Measurements from ENCODE around the gene CCDC178.

Gene CCDC178

DNA sequence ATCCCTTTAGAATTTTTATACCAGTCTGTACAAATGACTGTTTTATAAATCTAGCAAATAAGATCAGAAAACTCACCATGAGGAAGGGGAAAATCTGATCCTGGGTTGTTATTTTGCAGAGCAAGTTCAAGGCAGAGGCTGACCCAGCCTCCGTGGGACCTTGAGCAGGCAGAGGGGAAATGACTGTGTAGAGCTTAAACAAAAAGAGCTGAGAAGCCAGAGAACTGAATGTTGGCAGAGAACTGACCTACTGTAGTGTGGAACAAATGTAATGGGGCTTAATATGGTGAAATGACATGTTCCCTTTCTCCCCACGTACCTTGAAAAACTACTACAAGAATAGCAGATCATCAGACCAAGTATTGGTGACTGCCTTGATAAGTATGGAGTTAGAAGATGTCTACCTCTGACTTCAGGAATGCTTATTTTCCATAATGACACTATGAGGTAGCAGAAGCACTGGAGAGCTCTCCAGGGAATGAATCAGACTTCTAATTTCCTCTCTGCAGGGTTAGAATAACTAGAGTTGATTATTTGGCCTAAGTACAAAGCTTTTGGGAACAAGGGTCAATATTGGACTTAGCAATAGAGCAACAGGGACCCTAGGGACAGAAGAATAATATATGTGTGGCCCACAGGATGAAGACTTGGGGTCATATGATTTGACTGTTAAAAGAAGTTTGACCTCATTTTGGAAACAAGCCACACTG lies 304.4 kb downstream of the CCDC178 start:
- no peak overlapping the region for H3K4me3 Mint-ChIP-seq
- no peaks in the 10 kb centered on the region for H3K4me1 Mint-ChIP-seq
- TF ChIP-seq, protein P1, sequence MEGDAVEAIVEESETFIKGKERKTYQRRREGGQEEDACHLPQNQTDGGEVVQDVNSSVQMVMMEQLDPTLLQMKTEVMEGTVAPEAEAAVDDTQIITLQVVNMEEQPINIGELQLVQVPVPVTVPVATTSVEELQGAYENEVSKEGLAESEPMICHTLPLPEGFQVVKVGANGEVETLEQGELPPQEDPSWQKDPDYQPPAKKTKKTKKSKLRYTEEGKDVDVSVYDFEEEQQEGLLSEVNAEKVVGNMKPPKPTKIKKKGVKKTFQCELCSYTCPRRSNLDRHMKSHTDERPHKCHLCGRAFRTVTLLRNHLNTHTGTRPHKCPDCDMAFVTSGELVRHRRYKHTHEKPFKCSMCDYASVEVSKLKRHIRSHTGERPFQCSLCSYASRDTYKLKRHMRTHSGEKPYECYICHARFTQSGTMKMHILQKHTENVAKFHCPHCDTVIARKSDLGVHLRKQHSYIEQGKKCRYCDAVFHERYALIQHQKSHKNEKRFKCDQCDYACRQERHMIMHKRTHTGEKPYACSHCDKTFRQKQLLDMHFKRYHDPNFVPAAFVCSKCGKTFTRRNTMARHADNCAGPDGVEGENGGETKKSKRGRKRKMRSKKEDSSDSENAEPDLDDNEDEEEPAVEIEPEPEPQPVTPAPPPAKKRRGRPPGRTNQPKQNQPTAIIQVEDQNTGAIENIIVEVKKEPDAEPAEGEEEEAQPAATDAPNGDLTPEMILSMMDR (IDR thresholded peaks at IDR 0.05; ENCODE audit: unreplicated experiment in 3 of 3): no peak
- H3K27ac Mint-ChIP-seq: peak overlapping the region in 1 of 3 experiments; percentile 30
- peaks cover 5% of the 10 kb centered on the region for H3K36me3 Mint-ChIP-seq (ENCODE audit: low read depth)
- peaks cover 20% of the 10 kb centered on the region for H3K9me3 Mint-ChIP-seq
- H3K27me3 Mint-ChIP-seq (ENCODE audit: low read depth): no peaks in the 10 kb centered on the region

DNA sequence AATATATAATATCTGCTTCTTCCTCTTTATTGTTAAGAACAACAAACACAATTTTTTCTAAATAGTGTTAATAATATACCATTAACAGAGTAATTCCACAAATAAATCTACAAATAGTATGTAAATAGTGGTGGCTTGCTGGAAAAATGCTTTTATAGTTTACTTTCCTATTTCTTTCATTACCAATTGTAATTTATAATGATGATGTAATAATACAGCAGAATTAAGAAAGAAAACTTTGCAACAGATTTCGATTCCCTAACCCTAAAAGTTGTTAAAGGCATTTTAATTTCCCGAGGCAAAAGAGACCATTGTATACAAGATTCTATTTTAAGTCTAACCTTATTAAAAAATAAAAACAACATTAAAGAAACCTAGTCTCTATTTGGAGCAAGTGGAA lies 307.9 kb downstream of the CCDC178 start:
- no peaks in the 10 kb centered on the region for H3K9me3 Mint-ChIP-seq
- H3K27me3 Mint-ChIP-seq (ENCODE audit: low read depth): peaks cover 5% of the 10 kb centered on the region
- TF ChIP-seq, protein P1 (IDR thresholded peaks at IDR 0.05; ENCODE audit: unreplicated experiment in 3 of 3): no peak
- H3K4me3 Mint-ChIP-seq: no peak overlapping the region
- no peaks in the 10 kb centered on the region for H3K4me1 Mint-ChIP-seq
- H3K27ac Mint-ChIP-seq: no peak overlapping the region
- no peaks in the 10 kb centered on the region for H3K36me3 Mint-ChIP-seq (ENCODE audit: low read depth)

DNA sequence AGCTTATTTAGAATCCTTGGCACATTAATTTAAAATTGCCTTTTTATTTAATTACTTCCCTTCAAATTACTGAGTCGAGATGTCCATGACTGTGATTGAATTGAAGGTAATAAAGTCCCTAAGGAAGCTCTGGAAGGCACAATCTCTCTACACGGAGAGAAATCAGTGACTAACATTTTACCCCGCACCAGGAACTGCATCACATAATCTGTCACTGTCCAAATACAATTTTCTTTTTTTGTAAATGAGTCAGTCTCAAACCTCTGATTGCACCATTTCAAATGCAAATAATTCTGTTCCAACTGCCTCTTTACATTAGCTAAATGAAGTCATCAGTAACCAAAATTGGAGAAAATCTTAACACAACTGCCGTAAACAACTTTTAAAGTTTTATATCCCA lies 311.9 kb downstream of the CCDC178 start:
- H3K4me1 Mint-ChIP-seq: no peaks in the 10 kb centered on the region
- TF ChIP-seq, protein P1 (IDR thresholded peaks at IDR 0.05; ENCODE audit: unreplicated experiment in 3 of 3): no peak

DNA sequence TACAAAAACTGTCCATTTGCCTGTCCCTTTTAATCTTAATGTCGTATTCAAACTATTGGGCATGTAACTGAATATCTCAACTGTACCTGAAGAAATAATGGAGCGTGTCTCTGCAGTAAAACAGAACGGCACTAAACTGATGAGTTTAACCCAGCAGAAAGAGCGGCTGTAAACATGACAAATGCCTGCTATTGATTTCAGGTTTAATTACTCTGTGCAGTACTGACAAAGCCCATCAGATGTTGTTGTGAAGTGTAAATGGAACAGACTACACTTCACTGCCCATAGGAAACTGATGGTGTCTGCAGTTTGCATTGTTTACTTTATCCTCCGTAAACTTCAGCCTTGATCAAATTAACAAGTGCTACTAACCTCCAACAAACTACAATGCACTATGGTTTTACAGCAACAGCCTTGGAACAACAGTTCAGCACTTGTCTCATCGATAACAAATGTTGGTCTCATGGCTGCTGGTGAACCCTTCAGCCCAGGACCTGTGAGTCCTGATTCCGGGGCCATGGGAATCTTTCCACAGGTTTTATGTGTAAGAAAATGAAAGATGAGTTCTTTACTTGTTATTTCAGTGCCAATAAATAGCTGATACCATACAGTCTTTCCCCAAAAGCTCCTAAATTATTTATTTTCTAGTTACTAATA lies 316.5 kb downstream of the CCDC178 start:
- Mint-ChIP-seq H3K9me3 (peaks cover 6% of the 10 kb centered on the region), H3K4me1 (no peaks in the 10 kb centered on the region), H3K27me3 (ENCODE audit: low read depth) (peaks cover 9% of the 10 kb centered on the region), H3K27ac (peak overlapping the region in 1 of 3 experiments; percentile 20), H3K36me3 (ENCODE audit: low read depth) (no peaks in the 10 kb centered on the region), H3K4me3 (no peak overlapping the region)
- TF ChIP-seq, protein P1 (IDR thresholded peaks at IDR 0.05; ENCODE audit: unreplicated experiment in 3 of 3): no peak

More for the DNA sequence above, 311.9 kb downstream of the CCDC178 start:
- no peaks in the 10 kb centered on the region for H3K9me3 Mint-ChIP-seq
- no peak overlapping the region for H3K27ac Mint-ChIP-seq
- H3K4me3 Mint-ChIP-seq: no peak overlapping the region
- no peaks in the 10 kb centered on the region for H3K36me3 Mint-ChIP-seq (ENCODE audit: low read depth)
- peaks cover 9% of the 10 kb centered on the region for H3K27me3 Mint-ChIP-seq (ENCODE audit: low read depth)

DNA sequence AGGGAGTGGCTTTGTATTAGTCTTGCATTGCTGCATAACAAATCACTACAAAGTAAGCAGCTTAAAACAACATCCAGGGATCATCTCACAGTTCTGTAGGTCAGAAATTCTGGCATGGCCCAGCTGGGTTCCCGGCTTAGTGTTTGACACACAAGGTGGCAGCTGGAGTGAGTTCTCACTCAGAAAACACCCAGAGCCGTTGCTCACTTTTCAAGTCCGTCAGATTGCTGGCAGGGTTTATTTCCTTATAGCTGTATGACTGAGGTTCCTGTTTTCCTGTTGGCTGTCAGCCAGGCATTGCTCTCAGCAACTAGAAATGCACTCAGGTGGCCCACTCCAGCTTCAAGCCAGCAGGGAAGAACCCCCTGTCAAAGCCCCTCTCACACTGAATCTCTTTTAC lies 324.1 kb downstream of the CCDC178 start:
- Mint-ChIP-seq H3K27me3 (ENCODE audit: low read depth) (no peaks in the 10 kb centered on the region), H3K4me1 (peaks cover 5% of the 10 kb centered on the region), H3K4me3 (no peak overlapping the region), H3K36me3 (ENCODE audit: low read depth) (no peaks in the 10 kb centered on the region), H3K9me3 (peaks cover 13% of the 10 kb centered on the region), H3K27ac (peak overlapping the region; percentile 0 to 61 (median 57))
- TF ChIP-seq, protein P1 (IDR thresholded peaks at IDR 0.05; ENCODE audit: unreplicated experiment in 3 of 3): no peak

Data from nephron (organoid).